ENCODE measurements around the gene ATP5PD. TPM values are rescaled to one million over a fixed set of nuclear protein-coding genes. Genes with fewer than 3 reads are reported as not detected.
"Not testable (repeated sequence)": the region's sequence is repeated elsewhere in the genome, so short reads cannot be mapped to it uniquely, and the experiment has no call there.

ATP5PD gene
- total RNA-seq, 1 donor = 150 TPM

DNA sequence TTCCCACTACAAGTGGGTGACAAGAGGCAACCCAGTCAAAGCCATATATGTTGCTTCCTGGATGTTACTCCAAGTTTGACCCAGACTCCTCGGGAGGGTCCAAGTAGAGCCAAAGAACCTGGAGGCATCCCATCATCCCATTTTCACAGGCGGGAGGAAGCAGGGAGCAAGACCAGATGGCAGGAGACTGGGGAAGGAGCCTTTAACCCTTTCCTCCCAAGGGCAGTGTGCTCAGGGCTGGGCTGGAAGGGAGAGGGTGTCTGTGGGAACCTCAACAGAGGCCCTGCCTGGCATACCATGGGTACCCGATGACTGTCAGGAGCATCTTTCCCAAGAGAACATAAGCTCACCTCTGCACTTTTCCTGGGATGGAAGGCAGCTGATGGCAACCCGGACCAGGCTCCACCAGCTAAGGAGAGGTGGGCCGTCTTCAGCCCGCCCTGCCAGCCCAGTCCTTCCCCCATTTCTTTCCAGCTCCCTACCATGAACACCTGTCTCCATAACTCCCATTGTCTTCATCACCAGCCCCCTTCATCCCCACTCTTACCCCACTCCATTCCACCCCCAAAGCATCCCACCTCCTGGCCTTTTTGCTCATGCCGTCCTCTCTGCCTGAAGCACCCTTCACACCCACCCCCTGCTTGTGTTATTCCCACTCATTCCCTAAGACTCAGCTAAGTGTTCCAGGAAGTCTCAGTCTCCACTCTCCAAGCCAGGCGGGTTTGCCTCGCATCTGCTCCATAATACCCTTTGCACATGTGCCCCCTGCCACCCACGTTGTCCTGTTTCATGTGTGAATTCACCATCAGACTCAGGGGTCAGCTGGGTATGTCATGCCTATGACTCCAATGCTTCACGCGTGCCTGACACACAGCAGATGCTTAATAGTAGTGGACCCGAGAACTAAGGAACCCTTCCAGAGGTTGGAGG lies 35.1 kb upstream of the ATP5PD start:
- no peaks in the 10 kb centered on the region for H3K27me3 ChIP-seq (ENCODE audit: insufficient read depth, low read length)
- no peaks in the 10 kb centered on the region for H3K9me3 ChIP-seq (ENCODE audit: low read depth, low read length)
- peaks cover 26% of the 10 kb centered on the region for H3K4me1 ChIP-seq (ENCODE audit: insufficient read depth, low read length)
- no peak overlapping the region for H3K4me3 ChIP-seq (ENCODE audit: low read length)

DNA sequence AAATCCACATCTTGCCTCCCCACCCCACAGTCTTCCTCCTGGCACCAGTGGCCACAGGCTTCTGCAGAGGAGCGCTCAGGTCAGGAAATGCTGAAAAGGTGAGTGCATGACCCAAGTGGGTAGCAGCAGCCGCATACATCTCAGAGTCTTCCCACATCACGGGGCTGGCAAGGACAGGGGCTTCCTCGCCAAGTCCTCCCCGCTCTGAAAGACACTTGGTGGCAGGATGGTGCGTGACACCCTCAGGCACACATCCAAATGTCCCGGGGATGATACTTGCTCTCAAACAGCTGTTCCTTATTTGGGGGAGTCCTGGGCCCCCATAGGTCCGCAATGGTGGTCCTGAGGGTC lies 32.2 kb upstream of the ATP5PD start:
- Histone ChIP-seq H3K4me3 (ENCODE audit: low read length) (no peak overlapping the region), H3K9me3 (ENCODE audit: low read depth, low read length) (no peaks in the 10 kb centered on the region), H3K27me3 (ENCODE audit: insufficient read depth, low read length) (no peaks in the 10 kb centered on the region), H3K4me1 (ENCODE audit: insufficient read depth, low read length) (peaks cover 40% of the 10 kb centered on the region)

DNA sequence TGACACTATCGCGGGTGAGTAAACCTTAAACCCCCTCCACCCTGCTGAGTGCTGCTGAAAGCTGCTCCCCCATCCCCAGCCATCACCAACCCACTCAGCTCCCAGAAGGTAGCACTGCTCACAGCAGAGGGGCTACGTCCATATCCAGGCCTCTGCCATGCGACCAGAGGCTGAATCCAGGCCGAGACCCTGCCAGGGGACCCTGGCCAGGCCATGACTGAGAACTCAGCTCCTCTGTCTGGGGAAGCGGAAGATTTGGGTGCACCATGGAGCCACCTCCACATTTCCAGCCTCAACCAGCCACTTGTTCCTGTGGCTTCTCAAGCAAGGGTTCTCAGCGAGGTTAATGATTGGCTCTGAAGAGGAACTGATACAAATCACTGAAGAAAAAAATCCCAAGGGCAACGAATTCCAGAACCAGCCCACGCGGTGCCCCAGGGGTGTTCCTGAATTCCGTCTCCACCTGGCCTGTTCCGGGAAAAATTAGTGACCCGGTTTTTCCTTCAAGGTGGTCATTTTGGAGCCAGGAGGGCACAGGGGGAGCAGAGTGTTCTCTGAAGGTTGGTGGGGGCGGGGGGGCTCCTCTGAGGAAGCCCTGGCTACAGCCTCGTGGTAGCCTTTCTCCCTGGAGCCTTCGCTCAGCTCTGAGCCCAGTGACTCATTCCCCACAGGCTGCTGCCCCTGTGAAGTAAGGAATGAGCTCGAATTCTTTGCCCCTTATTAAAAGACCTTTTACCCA lies 31.7 kb upstream of the ATP5PD start:
- H3K9me3 ChIP-seq (ENCODE audit: low read depth, low read length) = no peaks in the 10 kb centered on the region
- H3K27me3 ChIP-seq (ENCODE audit: insufficient read depth, low read length) = no peaks in the 10 kb centered on the region
- peaks cover 40% of the 10 kb centered on the region for H3K4me1 ChIP-seq (ENCODE audit: insufficient read depth, low read length)
- no peak overlapping the region for H3K4me3 ChIP-seq (ENCODE audit: low read length)

DNA sequence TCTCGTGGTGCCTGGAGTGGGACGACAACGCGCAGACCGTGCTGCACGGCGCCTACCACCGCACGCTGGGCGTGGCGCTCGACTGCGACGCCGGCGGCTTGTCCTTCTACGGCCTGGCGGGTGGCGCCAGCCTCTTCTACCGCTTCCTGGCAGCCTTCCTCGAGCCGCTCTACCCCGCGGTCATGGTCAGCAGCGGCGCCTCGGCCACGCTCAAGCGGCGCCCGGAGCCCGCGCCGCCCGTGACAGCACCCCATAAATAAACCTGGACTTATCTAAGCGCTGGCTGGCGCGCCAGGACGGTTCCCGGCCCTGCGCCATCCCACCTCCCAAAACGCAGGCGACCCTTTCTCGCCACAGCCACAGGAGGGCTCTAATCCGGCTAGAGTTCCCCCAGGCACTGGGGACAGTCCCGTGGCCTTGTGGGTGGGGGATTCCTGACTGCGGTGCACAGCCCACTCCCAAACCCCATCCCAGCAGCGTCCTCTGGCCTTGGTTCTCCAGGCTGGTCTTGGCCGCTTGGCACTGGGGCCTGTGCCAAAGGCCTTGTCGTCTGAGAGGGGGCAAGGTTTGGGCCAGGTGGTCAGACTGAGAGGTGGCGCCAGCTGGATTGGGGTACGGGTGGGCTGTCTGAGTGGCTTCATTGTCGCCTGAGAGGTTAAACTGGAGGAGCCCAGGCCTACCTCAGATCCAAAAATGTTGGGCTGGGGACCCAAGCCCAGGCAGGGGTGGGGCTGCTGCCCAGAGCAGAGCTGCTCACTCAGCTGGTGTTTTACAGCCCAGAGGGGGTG lies 30.9 kb upstream of the ATP5PD start:
- H3K4me1 ChIP-seq (ENCODE audit: insufficient read depth, low read length) = peaks cover 40% of the 10 kb centered on the region
- no peaks in the 10 kb centered on the region for H3K27me3 ChIP-seq (ENCODE audit: insufficient read depth, low read length)
- H3K9me3 ChIP-seq (ENCODE audit: low read depth, low read length) = no peaks in the 10 kb centered on the region
- peak overlapping the region; percentile 4 for H3K4me3 ChIP-seq (ENCODE audit: low read length)

DNA sequence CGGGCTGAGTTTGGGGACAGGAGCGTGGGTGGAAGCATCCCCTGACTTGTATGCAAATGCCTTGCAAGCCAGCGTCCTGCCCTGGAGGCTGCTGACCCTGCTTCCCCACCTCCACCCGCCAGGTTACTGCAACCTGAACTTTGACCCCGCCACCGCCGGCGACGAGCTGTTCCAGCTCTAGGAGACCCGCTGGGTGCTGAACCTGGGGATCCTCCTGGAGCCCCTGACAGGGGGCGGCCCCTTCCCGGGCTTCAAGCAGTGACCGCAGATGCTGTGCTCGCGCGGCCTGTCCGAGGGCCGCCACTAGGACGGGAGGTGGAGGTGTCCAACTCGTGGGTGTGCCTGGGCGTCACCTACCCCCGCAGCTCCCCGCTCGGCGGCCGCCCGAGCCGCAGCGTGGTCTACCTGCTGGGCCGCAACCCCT lies 30.3 kb upstream of the ATP5PD start:
- Histone ChIP-seq H3K27me3 (ENCODE audit: insufficient read depth, low read length) (no peaks in the 10 kb centered on the region), H3K4me3 (ENCODE audit: low read length) (peak overlapping the region; percentile 4), H3K9me3 (ENCODE audit: low read depth, low read length) (no peaks in the 10 kb centered on the region), H3K4me1 (ENCODE audit: insufficient read depth, low read length) (peaks cover 40% of the 10 kb centered on the region)

DNA sequence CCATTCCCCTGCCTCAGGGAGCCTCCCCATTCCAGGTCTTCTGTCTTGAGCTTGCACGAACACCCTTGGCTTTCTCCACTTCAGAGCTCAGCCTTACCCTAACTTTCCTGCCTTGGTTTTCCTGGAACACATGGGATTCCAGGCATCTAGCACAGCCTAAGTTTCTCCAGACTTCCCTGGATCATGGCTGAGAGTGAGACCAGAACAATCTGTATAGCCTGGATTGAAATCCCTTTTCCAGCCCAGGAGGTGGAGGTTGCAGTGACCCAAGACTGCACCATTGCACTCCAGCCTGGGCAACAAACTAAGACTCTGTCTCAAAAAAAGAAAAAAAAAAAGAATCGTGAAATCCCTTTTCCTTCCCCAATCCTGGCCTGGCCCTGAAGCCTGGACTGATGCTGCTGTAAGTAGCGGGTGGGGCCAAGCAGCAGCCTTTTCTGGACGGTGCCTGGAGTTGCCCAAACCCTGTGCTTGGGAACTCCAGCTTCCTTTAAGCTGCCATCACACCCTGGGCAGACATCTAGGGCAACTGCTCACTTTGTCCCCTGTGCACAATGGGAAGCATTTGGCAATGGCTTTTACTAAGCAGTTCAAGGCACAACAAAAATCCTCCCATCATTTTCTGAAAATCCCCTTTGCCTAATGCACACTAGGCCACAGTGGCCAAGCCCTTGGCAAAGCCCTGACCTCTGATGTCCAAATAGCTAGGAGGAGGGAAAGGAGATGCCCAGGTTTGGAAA lies 29.0 kb upstream of the ATP5PD start:
- H3K9me3 ChIP-seq (ENCODE audit: low read depth, low read length) = no peaks in the 10 kb centered on the region
- peaks cover 35% of the 10 kb centered on the region for H3K4me1 ChIP-seq (ENCODE audit: insufficient read depth, low read length)
- no peaks in the 10 kb centered on the region for H3K27me3 ChIP-seq (ENCODE audit: insufficient read depth, low read length)
- no peak overlapping the region for H3K4me3 ChIP-seq (ENCODE audit: low read length)

DNA sequence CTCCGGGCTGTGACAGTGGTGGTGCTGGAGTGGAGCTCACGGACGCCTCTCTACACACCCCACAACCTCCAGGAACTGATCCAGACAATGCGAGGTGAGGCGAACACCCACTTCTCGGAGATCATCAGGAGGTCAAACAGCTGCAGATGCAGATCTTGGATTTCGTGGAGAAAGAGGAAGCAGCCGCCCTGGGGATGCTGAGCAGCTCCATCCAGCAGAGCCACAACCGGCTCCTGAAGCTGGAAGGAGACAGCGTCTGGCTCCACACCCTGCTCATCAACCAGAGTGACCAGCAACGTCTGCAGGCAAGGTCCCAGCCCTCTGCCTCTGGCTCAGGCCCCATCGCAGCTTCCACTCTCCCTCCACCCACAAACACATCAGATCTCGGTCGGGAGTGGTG lies 27.8 kb upstream of the ATP5PD start:
- Histone ChIP-seq H3K4me3 (ENCODE audit: low read length) (no peak overlapping the region), H3K4me1 (ENCODE audit: insufficient read depth, low read length) (peaks cover 32% of the 10 kb centered on the region), H3K27me3 (ENCODE audit: insufficient read depth, low read length) (no peaks in the 10 kb centered on the region)

DNA sequence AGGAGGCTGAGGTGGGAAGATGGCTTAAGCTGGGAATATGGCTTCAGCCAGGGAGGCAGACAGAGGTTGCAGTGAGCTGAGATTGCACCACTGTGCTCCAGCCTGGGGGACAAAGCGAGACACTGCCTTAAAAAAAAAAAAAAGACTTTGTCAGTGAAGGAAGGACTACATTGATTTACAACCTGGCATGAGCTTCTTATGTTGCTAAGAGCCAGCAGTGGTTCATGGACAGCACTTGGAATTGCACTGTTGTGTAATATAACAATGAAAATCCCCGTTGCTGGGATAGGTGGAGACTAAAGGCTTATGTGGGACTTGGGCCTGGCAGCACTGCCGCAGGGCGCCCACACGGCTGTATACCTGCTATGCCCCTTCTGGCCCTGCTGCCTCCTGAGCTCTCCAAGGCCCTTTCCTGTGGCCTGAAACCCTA lies 26.9 kb upstream of the ATP5PD start:
- H3K4me1 ChIP-seq (ENCODE audit: insufficient read depth, low read length) = peaks cover 32% of the 10 kb centered on the region
- H3K27me3 ChIP-seq (ENCODE audit: insufficient read depth, low read length) = no peaks in the 10 kb centered on the region
- no peaks in the 10 kb centered on the region for H3K9me3 ChIP-seq (ENCODE audit: low read depth, low read length)
- H3K4me3 ChIP-seq (ENCODE audit: low read length) = no peak overlapping the region

More for the DNA sequence above, 27.8 kb upstream of the ATP5PD start:
- H3K9me3 ChIP-seq (ENCODE audit: low read depth, low read length) = no peaks in the 10 kb centered on the region

DNA sequence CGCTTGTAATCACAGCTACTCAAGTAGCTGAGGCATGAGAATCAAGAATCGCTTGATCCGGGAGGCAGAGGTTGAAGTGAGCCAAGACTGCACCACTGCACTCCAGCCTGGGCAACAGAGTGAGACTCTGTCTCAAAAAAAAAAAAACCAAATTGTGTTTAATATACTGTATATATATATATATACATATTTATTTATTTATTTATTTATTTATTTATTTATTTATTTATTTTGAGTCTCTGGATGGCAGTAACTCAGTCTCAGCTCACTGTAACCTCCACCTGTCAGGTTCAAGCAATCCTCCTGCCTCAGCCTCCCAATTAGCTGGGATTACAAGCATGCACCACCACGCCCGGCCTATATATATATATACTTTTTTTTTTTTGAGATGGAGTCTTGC lies 26.1 kb upstream of the ATP5PD start:
- not testable (repeated sequence) for H3K9me3 ChIP-seq (ENCODE audit: low read depth, low read length); H3K27me3 ChIP-seq (ENCODE audit: insufficient read depth, low read length); H3K4me3 ChIP-seq (ENCODE audit: low read length)
- peaks cover 25% of the 10 kb centered on the region for H3K4me1 ChIP-seq (ENCODE audit: insufficient read depth, low read length)

DNA sequence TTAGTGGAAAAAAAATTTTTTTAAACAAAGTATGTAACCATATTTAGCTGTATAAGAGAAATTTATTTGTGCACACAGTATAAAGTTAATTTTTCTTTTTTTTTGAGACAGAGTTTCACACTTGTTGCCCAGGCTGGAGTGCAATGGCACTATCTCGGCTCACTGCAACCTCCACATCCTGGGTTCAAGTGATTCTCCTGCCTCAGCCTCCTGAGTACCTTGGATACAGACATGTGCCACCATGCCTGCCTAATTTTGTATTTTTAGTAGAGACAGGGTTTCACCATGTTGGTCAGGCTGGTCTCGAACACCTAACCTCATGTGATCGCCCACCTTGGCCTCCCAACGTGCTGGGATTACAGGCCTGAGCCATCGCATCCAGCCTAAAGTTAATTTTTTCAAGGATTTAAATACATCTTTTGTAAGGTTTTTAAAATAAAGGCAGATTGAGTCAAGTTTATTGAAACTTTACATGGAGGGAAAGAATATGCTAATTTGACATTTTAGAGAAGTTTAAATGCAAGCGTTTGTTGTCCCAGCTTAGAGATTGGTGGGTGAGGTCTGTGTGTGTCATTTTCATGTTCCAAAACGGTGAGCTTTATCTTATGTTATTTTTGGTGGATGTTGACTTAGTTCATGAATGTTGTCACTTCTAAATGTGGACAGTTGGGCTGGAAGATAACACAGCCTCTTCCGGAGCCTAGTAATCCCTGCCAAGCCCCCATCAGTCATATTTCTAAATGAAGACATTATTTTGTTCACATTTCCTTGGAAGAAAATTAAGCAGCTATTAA lies 24.9 kb upstream of the ATP5PD start:
- H3K4me3 ChIP-seq (ENCODE audit: low read length); H3K27me3 ChIP-seq (ENCODE audit: insufficient read depth, low read length); H3K9me3 ChIP-seq (ENCODE audit: low read depth, low read length): not testable (repeated sequence)
- H3K4me1 ChIP-seq (ENCODE audit: insufficient read depth, low read length) = peaks cover 20% of the 10 kb centered on the region

DNA sequence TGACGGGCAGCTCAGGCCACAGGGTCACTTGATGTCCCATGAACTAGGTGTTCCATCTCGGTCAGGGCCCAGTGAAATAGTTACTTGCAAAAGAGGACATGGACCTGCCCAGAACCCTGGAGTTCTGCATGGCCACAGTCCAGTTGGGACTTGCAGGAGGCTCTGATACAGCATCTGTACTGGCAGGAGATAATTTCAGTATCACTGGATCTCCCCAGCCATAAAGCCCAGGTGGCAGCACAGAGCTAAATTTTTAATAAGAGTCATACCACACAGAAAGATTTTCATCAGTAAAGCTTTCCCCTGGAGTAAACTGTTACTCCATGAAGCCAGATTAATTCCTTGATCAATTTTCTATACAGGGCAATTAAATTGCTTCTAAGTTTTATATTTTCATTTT lies 23.0 kb upstream of the ATP5PD start:
- Histone ChIP-seq H3K4me3 (ENCODE audit: low read length) (no peak overlapping the region), H3K27me3 (ENCODE audit: insufficient read depth, low read length) (no peaks in the 10 kb centered on the region), H3K9me3 (ENCODE audit: low read depth, low read length) (no peaks in the 10 kb centered on the region), H3K4me1 (ENCODE audit: insufficient read depth, low read length) (peaks cover 11% of the 10 kb centered on the region)

DNA sequence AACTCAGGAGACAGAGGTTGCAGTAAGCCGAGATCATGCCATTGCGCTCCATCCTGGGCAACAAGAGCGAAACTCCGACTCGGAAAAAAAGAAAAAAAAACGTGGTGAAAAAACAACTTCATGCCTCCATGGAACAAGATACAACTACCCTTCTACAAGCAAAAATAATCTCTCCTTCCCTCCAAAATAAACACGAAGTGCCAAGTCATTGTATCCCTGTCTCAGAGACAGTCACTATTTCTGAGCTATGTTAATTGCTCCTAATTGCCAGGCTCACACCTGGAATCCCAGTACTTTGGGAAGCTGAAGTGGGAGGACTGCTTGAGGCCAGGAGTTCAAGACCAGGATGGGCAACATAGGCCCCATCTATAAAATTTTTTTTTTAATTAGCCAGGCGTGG lies 22.0 kb upstream of the ATP5PD start:
- Histone ChIP-seq H3K27me3 (ENCODE audit: insufficient read depth, low read length) (no peaks in the 10 kb centered on the region), H3K4me1 (ENCODE audit: insufficient read depth, low read length) (peaks cover 11% of the 10 kb centered on the region), H3K4me3 (ENCODE audit: low read length) (no peak overlapping the region), H3K9me3 (ENCODE audit: low read depth, low read length) (no peaks in the 10 kb centered on the region)

DNA sequence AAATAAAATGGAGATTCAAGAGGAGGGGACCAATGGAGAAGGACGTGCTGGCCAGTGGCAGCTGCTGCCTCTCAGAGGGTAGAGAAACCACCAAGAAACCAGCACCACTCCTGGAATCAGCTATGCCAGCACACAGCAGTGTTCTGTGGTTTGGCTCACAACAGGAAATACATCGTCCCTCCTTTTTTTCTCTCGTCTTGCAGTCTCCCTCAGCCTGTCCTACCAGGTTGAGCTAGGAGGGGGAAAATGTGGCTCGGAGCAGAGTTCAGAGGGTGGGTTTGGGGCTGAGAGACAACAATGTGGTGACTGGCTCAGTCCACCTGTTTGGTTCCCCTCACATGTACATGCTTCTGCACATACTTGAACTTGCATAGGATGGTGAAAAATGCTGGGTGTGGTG lies 21.1 kb upstream of the ATP5PD start:
- no peak overlapping the region for H3K4me3 ChIP-seq (ENCODE audit: low read length)
- H3K27me3 ChIP-seq (ENCODE audit: insufficient read depth, low read length) = no peaks in the 10 kb centered on the region

More for the DNA sequence above, 21.1 kb upstream of the ATP5PD start:
- peaks cover 11% of the 10 kb centered on the region for H3K4me1 ChIP-seq (ENCODE audit: insufficient read depth, low read length)
- no peaks in the 10 kb centered on the region for H3K9me3 ChIP-seq (ENCODE audit: low read depth, low read length)

All from mononuclear cell (primary cell).